ENCODE results near the gene PRAMEF5. TPM values are rescaled to one million over a fixed set of nuclear protein-coding genes. Genes with fewer than 3 reads are reported as not detected.
A peak's percentile ranks its signal among the peaks of the same experiment; 100 is the strongest.
"Not testable (repeated sequence)": the region's sequence is repeated elsewhere in the genome, so short reads cannot be mapped to it uniquely, and the experiment has no call there.

PRAMEF5 gene
- not detected in 2 replicates for total RNA-seq (2014; rRNA removed; shearing (Covaris generic))
- not detected in 2 replicates for polyA plus RNA-seq (2015; cell fraction: cytosol; rRNA removed)
- not detected in 2 replicates for polyA plus RNA-seq (2015; cell fraction: nucleus; rRNA removed)

DNA sequence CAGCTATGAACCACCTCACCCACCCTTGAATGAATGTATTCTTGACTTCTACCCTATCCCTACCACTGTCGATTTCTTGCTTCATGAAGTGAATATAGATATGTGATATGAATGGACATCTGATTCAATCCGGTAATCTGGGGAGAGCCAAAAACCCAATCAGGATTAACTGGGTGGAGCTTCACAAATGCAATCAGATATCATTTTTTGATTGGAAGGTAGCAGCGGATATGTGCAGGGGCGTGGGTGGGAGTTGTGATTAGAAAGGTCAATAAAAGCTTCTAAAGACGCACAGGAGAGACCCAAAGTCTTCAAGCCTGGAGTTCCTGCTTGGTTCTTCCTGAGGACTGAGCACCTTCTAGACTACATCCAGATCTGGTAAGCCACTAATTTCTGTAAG, at the start of gene PRAMEF5:
TSS of gene PRAMEF5 (plus strand) at position 301 of the 400 bp plus-strand sequence. CDS start 5,071 bp downstream, outside the sequence.
- DNase-seq (ENCODE audit: low read depth, low spot score); in situ Hi-C loops (cut with HindIII; ENCODE audit: low pct_unique_long_range_greater_than_20kb, low sequenced_read_pairs): not testable (repeated sequence)

GRCh38 chr1:13208712-13209111, 45.3 kb upstream of the PRAMEF5 start:
- in situ Hi-C loops (cut with HindIII; ENCODE audit: low pct_unique_long_range_greater_than_20kb, low sequenced_read_pairs); DNase-seq (ENCODE audit: low read depth, low spot score): not testable (repeated sequence)

- in situ Hi-C loops (cut with HindIII; ENCODE audit: low pct_unique_long_range_greater_than_20kb, low sequenced_read_pairs); DNase-seq (ENCODE audit: low read depth, low spot score): not testable (repeated sequence)
Measured at GRCh38 chr1:13216619-13217018, 37.4 kb upstream of the PRAMEF5 start.

GRCh38 chr1:13219203-13219602, 34.8 kb upstream of the PRAMEF5 start:
- in situ Hi-C loops (cut with HindIII; ENCODE audit: low pct_unique_long_range_greater_than_20kb, low sequenced_read_pairs); DNase-seq (ENCODE audit: low read depth, low spot score): not testable (repeated sequence)

DNA sequence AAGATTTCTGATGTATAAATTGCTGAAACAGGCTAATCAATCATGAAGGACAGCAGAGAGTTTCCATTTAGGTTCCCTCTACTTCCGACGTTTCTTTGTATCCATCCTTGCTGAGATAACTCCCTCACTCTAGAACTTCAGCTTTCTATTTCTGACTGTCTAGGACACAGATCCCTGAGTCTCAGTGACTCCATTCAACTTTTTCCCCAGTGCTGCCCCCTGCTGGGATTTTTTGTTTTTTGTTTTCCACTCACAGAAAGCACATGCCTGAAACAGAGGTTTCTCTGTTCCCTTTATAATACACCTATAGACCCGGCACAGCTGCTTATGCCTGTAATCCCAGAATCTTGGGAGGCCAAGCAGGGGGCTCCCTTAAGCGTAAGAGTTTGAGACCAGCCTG, 31.2 kb upstream of the PRAMEF5 start:
- in situ Hi-C loops (cut with HindIII; ENCODE audit: low pct_unique_long_range_greater_than_20kb, low sequenced_read_pairs), result not testable (repeated sequence)

DNA sequence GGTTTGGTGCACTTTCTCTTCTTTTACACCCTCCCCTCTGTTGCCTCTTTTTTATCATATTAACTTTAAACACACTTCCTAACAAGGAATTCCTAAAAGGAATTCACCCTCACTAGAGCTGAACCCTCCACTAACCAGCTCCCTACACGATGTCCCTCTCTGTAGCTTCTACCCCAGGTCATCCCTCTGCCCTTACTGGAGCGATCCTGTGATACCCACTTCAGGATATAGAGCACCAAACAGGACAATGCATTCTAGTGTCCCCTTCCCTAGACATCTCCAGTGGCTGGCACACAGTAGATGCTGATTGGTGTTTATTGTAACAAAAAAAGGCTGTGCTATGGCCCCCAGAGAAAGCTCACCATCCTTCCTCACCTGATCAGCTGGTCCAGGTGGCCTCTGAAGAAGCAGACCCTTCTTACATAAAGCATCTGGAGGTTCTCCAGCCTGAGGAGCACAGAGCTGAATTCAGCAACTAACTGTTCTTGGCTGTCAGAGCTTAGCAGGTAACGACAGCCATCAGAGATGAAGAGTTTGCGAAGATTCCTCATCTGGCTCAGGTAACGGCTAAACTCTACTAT, 29.4 kb upstream of the PRAMEF5 start:
- in situ Hi-C loops (cut with HindIII; ENCODE audit: low pct_unique_long_range_greater_than_20kb, low sequenced_read_pairs), result no loop called here
- DNase-seq (ENCODE audit: low read depth, low spot score), result no peak

More for the DNA sequence above, 31.2 kb upstream of the PRAMEF5 start:
- not testable (repeated sequence) for DNase-seq (ENCODE audit: low read depth, low spot score)

DNA sequence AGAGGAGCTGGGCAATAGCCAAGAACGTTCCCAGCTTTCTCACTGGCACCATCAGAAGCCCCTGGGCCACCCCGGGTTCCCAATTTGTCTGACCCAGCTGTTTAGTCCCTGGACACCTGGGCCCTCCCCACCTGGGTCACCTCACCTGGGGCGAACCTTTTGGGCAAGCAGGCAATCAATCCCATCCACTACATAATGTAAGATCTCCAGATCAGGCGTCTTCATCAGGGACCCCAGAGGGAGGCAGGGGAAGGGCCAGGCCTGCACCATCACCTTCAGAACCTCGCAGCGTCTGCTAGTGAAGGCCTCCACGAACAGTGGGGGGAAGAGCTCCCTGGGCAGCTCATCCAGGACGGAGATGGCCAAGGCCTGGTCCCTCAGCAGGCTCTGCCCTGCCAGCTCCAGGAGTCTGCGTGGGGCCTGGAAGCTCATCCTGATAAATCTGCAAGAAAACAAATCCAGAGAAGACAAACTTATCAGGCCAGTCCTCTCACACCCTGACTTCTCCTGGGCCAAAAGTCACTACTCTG, 28.3 kb upstream of the PRAMEF5 start, which contains the start of gene PRAMEF18:
TSS of gene PRAMEF18 (minus strand) at position 480 of the 530 bp plus-strand sequence. CDS start at position 432, 48 bp downstream.
- in situ Hi-C loops (cut with HindIII; ENCODE audit: low pct_unique_long_range_greater_than_20kb, low sequenced_read_pairs); DNase-seq (ENCODE audit: low read depth, low spot score): not testable (repeated sequence)

GRCh38 chr1:13227271-13228055, 26.5 kb upstream of the PRAMEF5 start:
- in situ Hi-C loops (cut with HindIII; ENCODE audit: low pct_unique_long_range_greater_than_20kb, low sequenced_read_pairs); DNase-seq (ENCODE audit: low read depth, low spot score): not testable (repeated sequence)

DNA sequence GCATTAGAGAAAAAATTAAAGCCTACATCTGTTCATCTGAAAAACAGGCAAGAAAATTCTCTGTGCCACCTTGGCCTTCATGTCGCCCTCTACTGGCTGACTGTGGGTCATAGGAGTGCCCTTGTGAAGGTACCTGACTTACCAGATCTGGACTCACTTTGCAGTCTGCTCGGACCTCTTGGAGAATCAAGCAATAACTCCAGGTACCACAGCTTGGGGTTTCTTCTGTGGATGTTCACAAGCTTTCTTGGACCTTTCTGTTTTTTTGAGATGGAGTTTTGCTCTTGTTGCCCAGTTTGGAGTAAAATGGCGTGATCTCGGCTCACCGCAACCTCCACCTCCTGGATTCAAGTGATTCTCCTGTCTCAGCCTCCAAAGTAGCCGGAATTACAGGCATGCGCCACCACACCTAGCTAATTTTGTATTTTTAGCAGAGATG, 25.6 kb upstream of the PRAMEF5 start:
- peak; percentile 59 for DNase-seq (ENCODE audit: low read depth, low spot score)
- in situ Hi-C loops (cut with HindIII; ENCODE audit: low pct_unique_long_range_greater_than_20kb, low sequenced_read_pairs), result no loop called here

DNA sequence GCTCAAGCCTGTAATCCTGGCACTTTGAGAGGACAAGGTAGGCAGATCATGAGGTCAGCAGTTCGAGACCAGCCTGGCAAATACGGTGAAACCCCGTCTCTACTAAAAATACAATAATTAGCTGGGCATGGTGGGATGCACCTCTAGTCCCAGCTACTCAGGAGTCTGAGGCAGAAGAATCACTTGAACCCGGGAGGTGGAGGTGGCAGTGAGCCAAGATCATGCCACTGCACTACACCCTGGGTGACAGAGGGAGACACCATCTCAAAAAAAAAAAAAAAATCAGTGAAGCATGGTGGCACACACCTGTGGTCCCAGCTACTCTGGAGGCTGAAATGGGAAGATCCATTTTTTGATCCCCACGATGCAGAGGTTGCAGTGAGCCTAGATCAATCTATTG, 23.9 kb upstream of the PRAMEF5 start:
- in situ Hi-C loops (cut with HindIII; ENCODE audit: low pct_unique_long_range_greater_than_20kb, low sequenced_read_pairs); DNase-seq (ENCODE audit: low read depth, low spot score): not testable (repeated sequence)

GRCh38 chr1:13230601-13231000, 23.4 kb upstream of the PRAMEF5 start:
- in situ Hi-C loops (cut with HindIII; ENCODE audit: low pct_unique_long_range_greater_than_20kb, low sequenced_read_pairs); DNase-seq (ENCODE audit: low read depth, low spot score): not testable (repeated sequence)

GRCh38 chr1:13231061-13231750, 22.8 kb upstream of the PRAMEF5 start:
- DNase-seq (ENCODE audit: low read depth, low spot score); in situ Hi-C loops (cut with HindIII; ENCODE audit: low pct_unique_long_range_greater_than_20kb, low sequenced_read_pairs): not testable (repeated sequence)

- DNase-seq (ENCODE audit: low read depth, low spot score); in situ Hi-C loops (cut with HindIII; ENCODE audit: low pct_unique_long_range_greater_than_20kb, low sequenced_read_pairs): not testable (repeated sequence)
Measured at GRCh38 chr1:13232056-13232455, 21.9 kb upstream of the PRAMEF5 start.

DNA sequence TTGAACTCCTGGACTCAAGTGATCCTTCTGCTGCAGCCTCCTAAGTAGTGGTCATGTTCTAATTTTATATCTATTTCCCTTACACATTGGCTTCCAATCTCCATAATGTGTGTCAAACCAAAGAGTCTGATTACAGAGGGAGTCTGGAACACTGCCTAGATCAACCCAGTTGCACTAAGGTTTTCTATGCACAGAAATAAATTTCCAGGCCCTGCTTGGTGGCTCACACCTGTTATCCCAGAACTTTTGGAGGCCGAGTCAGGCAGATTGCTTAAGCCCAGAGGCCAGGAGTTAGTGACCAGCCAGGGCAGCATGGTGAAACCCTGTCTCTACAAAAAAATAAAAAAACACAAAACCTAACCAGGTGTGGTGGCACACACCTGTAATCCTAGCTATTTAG, 19.9 kb upstream of the PRAMEF5 start:
- in situ Hi-C loops (cut with HindIII; ENCODE audit: low pct_unique_long_range_greater_than_20kb, low sequenced_read_pairs); DNase-seq (ENCODE audit: low read depth, low spot score): not testable (repeated sequence)

GRCh38 chr1:13237572-13237971, 16.4 kb upstream of the PRAMEF5 start:
- DNase-seq (ENCODE audit: low read depth, low spot score); in situ Hi-C loops (cut with HindIII; ENCODE audit: low pct_unique_long_range_greater_than_20kb, low sequenced_read_pairs): not testable (repeated sequence)

DNA sequence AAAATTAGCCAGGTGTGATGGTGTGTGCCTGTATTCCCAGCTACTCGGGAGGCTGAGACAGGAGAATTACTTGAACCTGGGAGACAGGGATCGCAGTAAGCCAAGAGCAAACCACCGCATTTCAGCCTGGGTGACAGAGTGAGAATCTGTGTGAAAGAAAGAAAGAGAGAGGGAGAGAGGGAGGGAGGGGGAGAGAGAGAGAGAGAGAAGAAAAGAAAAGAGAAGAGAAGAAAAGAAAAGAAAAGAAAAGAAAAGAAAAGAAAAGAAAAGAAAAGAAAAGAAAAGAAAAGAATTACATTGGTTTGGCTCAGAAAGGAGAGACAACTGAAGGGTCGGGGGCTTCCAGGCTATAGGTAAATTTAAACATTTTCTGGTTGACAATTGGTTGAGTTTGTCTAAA, 14.4 kb upstream of the PRAMEF5 start:
- DNase-seq (ENCODE audit: low read depth, low spot score); in situ Hi-C loops (cut with HindIII; ENCODE audit: low pct_unique_long_range_greater_than_20kb, low sequenced_read_pairs): not testable (repeated sequence)

DNA sequence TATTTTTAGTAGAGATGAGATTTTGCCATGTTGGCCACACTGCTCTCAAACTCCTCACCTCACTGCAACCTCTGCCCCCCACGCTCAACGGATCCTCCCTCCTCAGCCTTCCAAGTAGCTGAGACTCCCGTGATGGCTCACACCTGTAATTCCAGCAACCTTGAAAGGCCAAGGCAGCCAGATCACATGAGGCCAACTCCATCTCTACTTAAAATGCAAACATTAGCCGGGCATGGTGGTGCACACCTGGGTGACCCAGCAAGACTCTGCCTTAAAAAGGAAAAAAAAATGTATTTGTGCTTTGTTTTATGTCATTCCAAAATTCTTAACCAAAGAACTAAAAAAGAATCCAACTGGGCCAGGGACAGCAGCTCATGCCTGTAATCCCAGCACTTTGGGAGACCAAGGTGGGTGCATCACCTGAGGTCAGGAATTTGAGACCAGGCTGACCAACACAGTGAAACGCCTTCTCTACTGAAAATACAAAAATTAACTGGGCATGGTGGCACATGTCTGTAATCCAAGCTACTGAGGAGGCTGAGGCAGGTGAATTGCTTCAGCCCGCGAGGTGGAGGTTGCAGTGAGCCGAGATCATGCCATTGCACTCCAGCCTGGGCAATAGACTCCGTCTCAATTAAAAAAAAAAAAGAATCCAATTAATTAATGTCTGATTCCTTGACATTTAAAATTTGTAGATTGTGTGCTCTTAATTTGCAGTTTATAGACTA, 10.3 kb upstream of the PRAMEF5 start:
- DNase-seq (ENCODE audit: low read depth, low spot score); in situ Hi-C loops (cut with HindIII; ENCODE audit: low pct_unique_long_range_greater_than_20kb, low sequenced_read_pairs): not testable (repeated sequence)

All from SK-MEL-5 (cell line).